ENCODE measurements around the gene CPNE4.

- TF ChIP-seq POLR2A (IDR thresholded peaks at IDR 0.05; ENCODE audit: low read depth) (no peak), CTCF (IDR thresholded peaks at IDR 0.05) (no peak), POLR2AphosphoS5 (IDR thresholded peaks at IDR 0.05) (no peak)
These were observed 415.0 kb downstream of the CPNE4 start for GRCh38 chr3:131619821-131620220.
